Left ventricle myocardium inferior (tissue), 1 donor: ENCODE measurements around the gene EDEM3. TPM values are rescaled to one million over a fixed set of nuclear protein-coding genes. Genes with fewer than 3 reads are reported as not detected.

ENCODE experiments used
- DNase-seq: peaks from one replicate; pipeline ENCODE4 v3.0.0-alpha.2; 2020
- H3K27ac ChIP-seq: fragments of 200-600 bp; replicated peaks from 2 replicates; pipeline ENCODE4 v1.8.0; 2021
- H3K27me3 ChIP-seq: fragments of 200-600 bp; 2 replicates; pipeline ENCODE4 v1.8.0; 2021; ENCODE audit warnings: low read depth
- H3K36me3 ChIP-seq: fragments of 200-600 bp; 2 replicates; pipeline ENCODE4 v1.8.0; 2021
- H3K4me1 ChIP-seq: fragments of 200-600 bp; 2 replicates; pipeline ENCODE4 v1.8.0; 2021
- H3K4me3 ChIP-seq: fragments of 200-600 bp; 2 replicates; pipeline ENCODE4 v1.8.0; 2021; ENCODE audit warnings: mild to moderate bottlenecking, moderate library complexity
- H3K9me3 ChIP-seq: fragments of 200-600 bp; replicated peaks from 2 replicates; pipeline ENCODE4 v1.8.0; 2021
- CTCF ChIP-seq: fragments of 200-600 bp; IDR thresholded peaks from 2 replicates; pipeline ENCODE4 v1.8.0; 2021; ENCODE audit warnings: antibody characterized with exemption, mild to moderate bottlenecking, borderline replicate concordance
- intact Hi-C: fragments of 100-400 bp; cut with micrococcal nuclease; formaldehyde crosslinking; loops from one replicate; pipeline ENCODE4 v1.11.0; 2022
- total RNA-seq: library from RNA; stranded (reverse); fragmentation: NEBNext Ultra II Directional; extraction: Animal tissue kit (Norgen Biotek cat#: 25700); gene quantifications from one replicate; pipeline ENCODE4 v1.2.1, GENCODE V29; 2021
- donor health status: DM: no; HTN: yes; CAD: no; lungs with severe emphysema.

EDEM3 gene
- total RNA-seq, 1 donor from 2014 or later: 16.9 TPM

GRCh38 chr1:184661801-184662200 lies 92.9 kb downstream of the EDEM3 start:
- TF ChIP-seq CTCF: no peak
- Histone ChIP-seq H3K27ac (no peak overlapping the region), H3K9me3 (no peaks in the 10 kb centered on the region), H3K36me3 (no peaks in the 10 kb centered on the region), H3K4me1 (peaks cover 15% of the 10 kb centered on the region), H3K4me3 (no peak overlapping the region), H3K27me3 (no peaks in the 10 kb centered on the region)
- DNase-seq: no peak
- intact Hi-C loops: loop anchor here (10.0 kb wide), 1 partner anchor 417 kb away; no protein-coding TSS in a partner anchor

- no peak for DNase-seq
- Histone ChIP-seq H3K27ac (no peak overlapping the region), H3K9me3 (no peaks in the 10 kb centered on the region), H3K4me1 (peaks cover 15% of the 10 kb centered on the region), H3K4me3 (no peak overlapping the region), H3K27me3 (no peaks in the 10 kb centered on the region), H3K36me3 (no peaks in the 10 kb centered on the region)
- intact Hi-C loops: loop anchor here (10.0 kb wide), 1 partner anchor 416 kb away; no protein-coding TSS in a partner anchor
- no peak for TF ChIP-seq CTCF
Measured at GRCh38 chr1:184660462-184661191, 94.0 kb downstream of the EDEM3 start.

GRCh38 chr1:184658055-184658454 lies 96.6 kb downstream of the EDEM3 start:
- TF ChIP-seq CTCF: no peak
- Histone ChIP-seq H3K36me3 (no peaks in the 10 kb centered on the region), H3K4me1 (no peaks in the 10 kb centered on the region), H3K9me3 (no peaks in the 10 kb centered on the region), H3K27me3 (no peaks in the 10 kb centered on the region), H3K27ac (no peak overlapping the region), H3K4me3 (no peak overlapping the region)
- DNase-seq: no peak
- intact Hi-C loops: no loop called here

- no peak for TF ChIP-seq CTCF
- DNase-seq: no peak
- Histone ChIP-seq H3K27me3 (no peaks in the 10 kb centered on the region), H3K27ac (peak overlapping the region; percentile 7), H3K36me3 (no peaks in the 10 kb centered on the region), H3K4me3 (no peak overlapping the region), H3K9me3 (peaks cover 7% of the 10 kb centered on the region), H3K4me1 (no peaks in the 10 kb centered on the region)
- intact Hi-C loops: no loop called here
Measured at GRCh38 chr1:184656221-184656620, 98.4 kb downstream of the EDEM3 start.

GRCh38 chr1:184655185-184655584 lies 99.5 kb downstream of the EDEM3 start:
- intact Hi-C loops: no loop called here
- Histone ChIP-seq H3K27me3 (no peaks in the 10 kb centered on the region), H3K36me3 (no peaks in the 10 kb centered on the region), H3K27ac (no peak overlapping the region), H3K4me1 (peaks cover 3% of the 10 kb centered on the region), H3K9me3 (peaks cover 7% of the 10 kb centered on the region), H3K4me3 (no peak overlapping the region)
- TF ChIP-seq CTCF: no peak
- DNase-seq: no peak
